ENCODE measurements around the gene SMURF2.

SMURF2 gene

DNA sequence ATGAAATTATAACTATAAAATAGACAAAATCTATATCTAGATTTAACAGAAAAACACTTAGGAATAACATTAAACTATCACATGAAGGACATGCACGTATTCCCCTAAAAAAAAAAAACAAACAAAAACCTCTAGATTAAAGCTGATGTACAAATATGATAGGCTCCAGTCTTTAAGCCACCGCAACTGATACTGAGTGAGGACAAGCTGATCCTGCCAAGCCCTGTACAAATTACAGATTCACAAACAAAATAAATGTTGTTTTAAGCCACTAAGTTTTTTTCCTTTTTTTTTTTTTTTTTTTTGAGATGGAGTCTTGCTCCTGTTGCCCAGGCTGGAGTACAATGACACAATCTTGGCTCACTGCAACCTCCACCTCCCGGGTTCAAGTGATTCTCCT lies 35.3 kb downstream of the SMURF2 start:
- no peaks in the 10 kb centered on the region for H3K27me3 ChIP-seq (ENCODE audit: insufficient read depth, insufficient read length)
- TF ChIP-seq SUZ12 (IDR thresholded peaks at IDR 0.05; ENCODE audit: extremely low read depth, insufficient read depth, insufficient read length) = no peak
- no peaks in the 10 kb centered on the region for H3K4me1 ChIP-seq (ENCODE audit: insufficient read depth, insufficient read length)

DNA sequence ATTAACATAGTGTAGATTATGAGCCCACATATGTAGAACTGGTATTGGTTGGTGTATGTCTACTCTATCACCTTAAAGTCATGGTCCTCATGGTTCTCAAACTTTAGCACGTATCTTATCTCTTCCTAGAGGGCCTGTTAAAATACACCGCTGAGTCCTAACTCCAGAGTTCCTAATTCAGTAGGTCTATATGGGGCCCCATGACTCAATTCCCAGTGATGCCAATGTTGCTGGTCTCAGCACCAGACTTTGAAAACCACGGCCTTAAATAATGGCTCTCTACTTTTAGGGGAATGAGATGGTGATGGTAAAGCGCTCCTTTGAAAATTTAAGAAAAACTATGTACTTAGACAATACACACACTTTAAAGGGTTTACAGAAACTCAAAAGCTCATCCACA lies 36.6 kb downstream of the SMURF2 start:
- peaks cover 6% of the 10 kb centered on the region for H3K36me3 ChIP-seq (ENCODE audit: insufficient read depth, insufficient read length, low read length)

More for the DNA sequence above, 35.3 kb downstream of the SMURF2 start:
- no peak for DNase-seq (ENCODE audit: low read depth, low spot score)
- no peaks in the 10 kb centered on the region for H3K9me3 ChIP-seq (ENCODE audit: insufficient read depth, low read length)
- no peak overlapping the region for H3K4me3 ChIP-seq (ENCODE audit: insufficient read length, low read depth)
- peaks cover 6% of the 10 kb centered on the region for H3K36me3 ChIP-seq (ENCODE audit: insufficient read depth, insufficient read length, low read length)
- no peak overlapping the region for H3K9ac ChIP-seq (ENCODE audit: insufficient read length, low read depth)

DNA sequence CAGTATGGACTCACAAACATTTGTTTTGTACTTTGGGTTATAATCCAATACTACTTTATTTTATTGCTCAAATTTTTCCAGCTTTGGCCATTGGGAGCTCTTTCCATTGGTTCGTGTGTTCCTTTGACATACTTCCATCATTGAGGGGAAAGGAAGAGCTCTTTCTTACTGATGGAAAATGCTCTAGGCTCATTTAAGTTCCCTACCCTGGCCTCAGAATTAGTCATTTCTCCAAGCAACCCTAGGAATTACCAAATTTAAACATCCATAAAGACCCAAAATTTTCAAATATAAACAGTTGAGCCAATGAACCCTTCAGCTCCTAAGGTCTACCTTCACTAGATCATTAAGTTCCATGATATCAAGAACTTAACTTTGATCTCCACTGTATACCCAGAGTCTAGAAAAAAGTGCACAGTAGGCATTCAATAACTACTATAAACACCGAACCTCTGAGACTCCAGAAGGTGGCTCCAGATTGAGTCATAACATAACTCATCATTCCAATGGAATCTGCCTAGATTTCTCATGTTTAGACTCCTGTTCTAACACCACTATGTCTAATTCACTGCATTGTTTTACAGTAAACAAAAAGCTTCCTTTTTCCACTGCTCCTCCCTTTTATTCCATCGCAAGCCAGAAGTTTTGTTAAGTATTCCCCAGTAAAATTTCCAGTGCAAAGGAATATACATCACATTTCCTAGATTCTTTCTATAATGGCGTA lies 39.0 kb downstream of the SMURF2 start:
- Histone ChIP-seq H3K9me3 (ENCODE audit: insufficient read depth, low read length) (no peaks in the 10 kb centered on the region), H3K9ac (ENCODE audit: insufficient read length, low read depth) (no peak overlapping the region), H3K4me1 (ENCODE audit: insufficient read depth, insufficient read length) (no peaks in the 10 kb centered on the region), H3K36me3 (ENCODE audit: insufficient read depth, insufficient read length, low read length) (peaks cover 6% of the 10 kb centered on the region), H3K4me3 (ENCODE audit: insufficient read length, low read depth) (no peak overlapping the region), H3K27me3 (ENCODE audit: insufficient read depth, insufficient read length) (no peaks in the 10 kb centered on the region)
- DNase-seq (ENCODE audit: low read depth, low spot score) = no peak
- TF ChIP-seq ZNF274 (IDR thresholded peaks at IDR 0.05; ENCODE audit: low read depth, low read length) (no peak), YY1 (IDR thresholded peaks at IDR 0.05; ENCODE audit: insufficient read depth, insufficient read length) (no peak), SUZ12 (IDR thresholded peaks at IDR 0.05; ENCODE audit: extremely low read depth, insufficient read depth, insufficient read length) (no peak)

More for the DNA sequence above, 36.6 kb downstream of the SMURF2 start:
- TF ChIP-seq SUZ12 (IDR thresholded peaks at IDR 0.05; ENCODE audit: extremely low read depth, insufficient read depth, insufficient read length) = no peak
- Histone ChIP-seq H3K27me3 (ENCODE audit: insufficient read depth, insufficient read length) (no peaks in the 10 kb centered on the region), H3K9me3 (ENCODE audit: insufficient read depth, low read length) (no peaks in the 10 kb centered on the region), H3K4me1 (ENCODE audit: insufficient read depth, insufficient read length) (no peaks in the 10 kb centered on the region), H3K4me3 (ENCODE audit: insufficient read length, low read depth) (no peak overlapping the region), H3K9ac (ENCODE audit: insufficient read length, low read depth) (no peak overlapping the region)
- no peak for DNase-seq (ENCODE audit: low read depth, low spot score)

DNA sequence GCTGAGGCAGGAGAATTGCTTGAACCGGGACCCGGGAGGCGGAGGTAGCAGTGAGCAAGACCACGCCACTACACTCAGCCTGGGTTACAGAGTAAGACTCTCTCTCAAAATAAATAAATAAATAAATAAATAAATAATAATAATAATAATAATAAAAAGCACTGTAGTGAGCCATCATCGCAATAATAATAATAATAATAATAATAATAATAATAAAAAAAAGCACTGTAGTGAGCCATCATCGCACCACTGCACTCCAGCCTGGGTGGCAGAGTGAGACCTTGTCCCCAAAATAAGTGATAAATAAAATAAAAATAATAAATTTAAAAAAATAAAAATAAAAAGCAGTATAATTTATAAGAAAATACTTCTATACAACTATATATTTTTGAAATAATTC lies 40.3 kb downstream of the SMURF2 start:
- no peaks in the 10 kb centered on the region for H3K9me3 ChIP-seq (ENCODE audit: insufficient read depth, low read length)
- H3K36me3 ChIP-seq (ENCODE audit: insufficient read depth, insufficient read length, low read length) = no peaks in the 10 kb centered on the region
- no peak for TF ChIP-seq SUZ12 (IDR thresholded peaks at IDR 0.05; ENCODE audit: extremely low read depth, insufficient read depth, insufficient read length)
- TF ChIP-seq ZNF274 (IDR thresholded peaks at IDR 0.05; ENCODE audit: low read depth, low read length) = no peak
- no peak for TF ChIP-seq YY1 (IDR thresholded peaks at IDR 0.05; ENCODE audit: insufficient read depth, insufficient read length)
- H3K27me3 ChIP-seq (ENCODE audit: insufficient read depth, insufficient read length) = no peaks in the 10 kb centered on the region
- H3K4me3 ChIP-seq (ENCODE audit: insufficient read length, low read depth) = no peak overlapping the region
- no peaks in the 10 kb centered on the region for H3K4me1 ChIP-seq (ENCODE audit: insufficient read depth, insufficient read length)
- DNase-seq (ENCODE audit: low read depth, low spot score) = no peak
- H3K9ac ChIP-seq (ENCODE audit: insufficient read length, low read depth) = no peak overlapping the region

DNA sequence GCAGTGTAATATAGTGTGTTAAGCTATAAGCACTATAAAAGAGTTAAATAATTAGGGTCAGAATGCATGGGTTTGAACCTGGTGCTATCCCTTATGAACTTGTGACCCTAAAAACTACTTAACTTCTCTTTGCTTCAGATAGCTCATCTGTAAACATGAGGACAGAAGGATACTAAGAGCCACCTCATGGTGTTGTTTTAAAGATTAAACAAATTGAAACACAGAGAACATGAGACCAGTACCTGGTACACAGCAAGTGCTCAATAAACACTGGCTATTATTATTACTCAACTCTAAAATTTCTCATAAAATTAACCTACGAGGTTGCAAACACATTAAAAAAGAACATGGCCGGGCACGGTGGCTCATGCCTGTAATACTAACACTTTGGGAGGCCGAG lies 43.3 kb downstream of the SMURF2 start:
- no peak for DNase-seq (ENCODE audit: low read depth, low spot score)
- no peak overlapping the region for H3K9ac ChIP-seq (ENCODE audit: insufficient read length, low read depth)
- no peaks in the 10 kb centered on the region for H3K27me3 ChIP-seq (ENCODE audit: insufficient read depth, insufficient read length)
- H3K4me3 ChIP-seq (ENCODE audit: insufficient read length, low read depth) = no peak overlapping the region
- no peak for TF ChIP-seq SUZ12 (IDR thresholded peaks at IDR 0.05; ENCODE audit: extremely low read depth, insufficient read depth, insufficient read length)
- no peak for TF ChIP-seq YY1 (IDR thresholded peaks at IDR 0.05; ENCODE audit: insufficient read depth, insufficient read length)
- TF ChIP-seq ZNF274 (IDR thresholded peaks at IDR 0.05; ENCODE audit: low read depth, low read length) = no peak
- no peaks in the 10 kb centered on the region for H3K9me3 ChIP-seq (ENCODE audit: insufficient read depth, low read length)
- H3K4me1 ChIP-seq (ENCODE audit: insufficient read depth, insufficient read length) = no peaks in the 10 kb centered on the region
- peaks cover 1% of the 10 kb centered on the region for H3K36me3 ChIP-seq (ENCODE audit: insufficient read depth, insufficient read length, low read length)

DNA sequence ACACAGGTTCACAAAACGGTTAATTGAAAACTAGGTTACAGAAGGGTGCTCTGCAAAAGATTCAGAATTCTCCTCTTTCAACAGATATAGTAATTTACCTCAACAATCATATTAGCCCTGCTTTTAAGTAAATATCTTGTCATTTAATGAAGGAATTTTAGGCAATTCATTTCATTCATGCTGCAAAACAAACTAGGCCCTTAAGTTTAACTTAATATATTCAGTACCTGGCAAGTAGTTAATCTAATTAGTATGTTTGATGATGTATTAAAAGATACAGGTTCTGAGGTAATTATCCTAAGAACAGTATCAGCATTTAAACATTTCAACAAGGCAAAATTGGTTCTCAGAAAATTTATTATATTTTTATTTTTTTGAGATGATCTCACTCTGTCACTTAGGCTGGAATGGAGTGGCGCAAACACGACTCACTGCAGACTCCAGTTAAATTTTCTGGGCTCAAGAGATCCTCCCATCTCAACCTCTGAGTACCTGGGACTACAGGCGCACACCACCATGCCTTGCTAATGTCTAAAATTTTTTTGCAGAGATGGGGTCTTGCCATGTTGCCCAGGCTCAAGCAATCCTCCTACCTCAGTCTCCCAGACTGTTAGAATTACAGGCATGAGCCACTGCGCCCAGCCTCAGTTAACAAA lies 44.9 kb downstream of the SMURF2 start:
- TF ChIP-seq ZNF274 (IDR thresholded peaks at IDR 0.05; ENCODE audit: low read depth, low read length) (no peak), YY1 (IDR thresholded peaks at IDR 0.05; ENCODE audit: insufficient read depth, insufficient read length) (no peak), SUZ12 (IDR thresholded peaks at IDR 0.05; ENCODE audit: extremely low read depth, insufficient read depth, insufficient read length) (no peak)
- no peaks in the 10 kb centered on the region for H3K27me3 ChIP-seq (ENCODE audit: insufficient read depth, insufficient read length)
- H3K9ac ChIP-seq (ENCODE audit: insufficient read length, low read depth) = no peak overlapping the region
- no peaks in the 10 kb centered on the region for H3K9me3 ChIP-seq (ENCODE audit: insufficient read depth, low read length)
- DNase-seq (ENCODE audit: low read depth, low spot score) = no peak
- H3K4me3 ChIP-seq (ENCODE audit: insufficient read length, low read depth) = no peak overlapping the region
- peaks cover 3% of the 10 kb centered on the region for H3K36me3 ChIP-seq (ENCODE audit: insufficient read depth, insufficient read length, low read length)
- no peaks in the 10 kb centered on the region for H3K4me1 ChIP-seq (ENCODE audit: insufficient read depth, insufficient read length)

DNA sequence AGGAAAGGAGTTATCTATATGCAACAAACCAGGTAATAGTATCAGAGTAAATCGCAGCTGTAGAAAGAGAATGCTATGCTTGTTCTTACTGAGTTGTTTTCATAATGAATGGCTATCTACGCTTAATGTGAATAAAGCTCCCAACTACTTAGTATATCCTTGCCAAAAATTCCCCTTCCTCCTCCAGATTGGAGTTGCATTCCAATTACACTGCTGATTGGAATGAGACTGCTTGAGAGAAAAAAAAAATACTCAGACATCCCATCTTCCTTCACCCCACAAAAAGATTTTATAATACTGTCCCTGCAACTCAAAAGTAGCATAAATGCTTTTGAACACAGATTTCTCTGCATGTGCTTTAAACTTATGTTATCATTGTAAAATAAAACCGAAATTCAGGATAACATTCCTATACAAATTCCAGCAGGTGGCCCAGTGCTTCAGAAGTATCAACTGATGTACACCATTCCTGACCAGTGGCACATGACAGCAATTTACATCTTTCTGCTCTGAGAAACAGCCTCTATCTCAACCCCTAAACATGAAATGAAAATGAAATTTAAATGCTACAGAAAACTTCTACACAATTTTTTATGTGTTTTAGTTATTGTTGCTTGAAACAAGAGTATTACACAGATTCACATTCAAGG lies 47.0 kb downstream of the SMURF2 start:
- H3K9ac ChIP-seq (ENCODE audit: insufficient read length, low read depth) = no peak overlapping the region
- no peaks in the 10 kb centered on the region for H3K4me1 ChIP-seq (ENCODE audit: insufficient read depth, insufficient read length)
- peaks cover 3% of the 10 kb centered on the region for H3K36me3 ChIP-seq (ENCODE audit: insufficient read depth, insufficient read length, low read length)
- TF ChIP-seq YY1 (IDR thresholded peaks at IDR 0.05; ENCODE audit: insufficient read depth, insufficient read length) (no peak), ZNF274 (IDR thresholded peaks at IDR 0.05; ENCODE audit: low read depth, low read length) (no peak), SUZ12 (IDR thresholded peaks at IDR 0.05; ENCODE audit: extremely low read depth, insufficient read depth, insufficient read length) (no peak)
- no peaks in the 10 kb centered on the region for H3K9me3 ChIP-seq (ENCODE audit: insufficient read depth, low read length)
- H3K4me3 ChIP-seq (ENCODE audit: insufficient read length, low read depth) = no peak overlapping the region
- no peaks in the 10 kb centered on the region for H3K27me3 ChIP-seq (ENCODE audit: insufficient read depth, insufficient read length)
- no peak for DNase-seq (ENCODE audit: low read depth, low spot score)

All from NT2/D1 (cell line).